Suppressor macrophage treated with lipopolysaccharide for 4 hours (primary cell): ENCODE measurements around the gene CDK5.
"Not testable (repeated sequence)": the region's sequence is repeated elsewhere in the genome, so short reads cannot be mapped to it uniquely, and the experiment has no call there.

Source experiments
- DNase-seq: peaks from one replicate; pipeline ENCODE4 v3.0.0-alpha.2; 2020

Gene CDK5

DNA sequence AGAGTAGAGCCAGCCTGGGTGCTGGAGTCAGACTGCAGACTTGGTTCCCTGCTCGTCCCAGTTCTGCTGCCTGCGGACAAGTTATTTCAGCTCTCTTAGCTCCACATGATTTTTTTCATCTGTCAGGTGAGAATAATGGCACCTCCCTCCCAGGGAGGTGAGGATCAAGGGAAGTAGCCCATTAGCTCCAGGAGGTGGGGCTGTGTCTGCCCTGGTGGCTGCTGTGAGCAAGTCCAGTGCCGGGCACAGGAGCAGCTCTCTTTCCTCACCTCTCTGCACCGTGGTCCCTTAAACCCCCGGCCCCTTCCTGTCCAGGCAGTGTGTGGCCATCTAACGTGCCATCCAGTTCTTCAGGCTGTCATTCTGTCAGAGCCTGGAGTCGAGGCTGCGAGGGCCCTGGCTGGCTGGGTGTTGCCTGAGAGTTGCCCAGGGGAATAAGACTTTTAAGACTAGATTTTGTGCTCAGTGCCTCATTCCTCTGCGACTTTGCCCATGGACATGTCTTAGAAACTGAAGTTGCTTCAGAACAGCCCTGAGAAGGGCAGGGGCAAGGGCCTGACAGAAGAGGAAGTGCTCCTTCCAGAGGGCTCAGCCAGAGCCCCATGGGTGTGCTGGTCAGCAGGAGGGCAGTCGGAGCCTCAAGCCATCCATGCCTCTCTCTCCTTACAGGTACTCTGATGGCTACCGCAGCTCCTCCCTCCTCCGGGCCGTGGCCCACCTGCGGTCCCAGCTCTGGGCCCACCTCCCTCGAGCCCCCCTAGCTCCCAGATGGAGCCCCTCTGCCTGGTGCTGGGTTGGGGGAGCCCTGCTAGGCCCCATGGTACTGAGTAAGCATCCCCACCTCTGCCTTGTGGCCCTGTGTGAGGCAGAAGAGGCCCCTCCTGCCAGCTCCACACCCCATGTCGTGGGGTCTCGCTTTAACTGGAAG lies 24.5 kb downstream of the CDK5 start:
- peak; percentile 59 for DNase-seq

- no peak for DNase-seq
These were observed 26.7 kb downstream of the CDK5 start for GRCh38 chr7:151031011-151031410.

GRCh38 chr7:151028948-151029501 lies 28.7 kb downstream of the CDK5 start:
- DNase-seq, result no peak

DNA sequence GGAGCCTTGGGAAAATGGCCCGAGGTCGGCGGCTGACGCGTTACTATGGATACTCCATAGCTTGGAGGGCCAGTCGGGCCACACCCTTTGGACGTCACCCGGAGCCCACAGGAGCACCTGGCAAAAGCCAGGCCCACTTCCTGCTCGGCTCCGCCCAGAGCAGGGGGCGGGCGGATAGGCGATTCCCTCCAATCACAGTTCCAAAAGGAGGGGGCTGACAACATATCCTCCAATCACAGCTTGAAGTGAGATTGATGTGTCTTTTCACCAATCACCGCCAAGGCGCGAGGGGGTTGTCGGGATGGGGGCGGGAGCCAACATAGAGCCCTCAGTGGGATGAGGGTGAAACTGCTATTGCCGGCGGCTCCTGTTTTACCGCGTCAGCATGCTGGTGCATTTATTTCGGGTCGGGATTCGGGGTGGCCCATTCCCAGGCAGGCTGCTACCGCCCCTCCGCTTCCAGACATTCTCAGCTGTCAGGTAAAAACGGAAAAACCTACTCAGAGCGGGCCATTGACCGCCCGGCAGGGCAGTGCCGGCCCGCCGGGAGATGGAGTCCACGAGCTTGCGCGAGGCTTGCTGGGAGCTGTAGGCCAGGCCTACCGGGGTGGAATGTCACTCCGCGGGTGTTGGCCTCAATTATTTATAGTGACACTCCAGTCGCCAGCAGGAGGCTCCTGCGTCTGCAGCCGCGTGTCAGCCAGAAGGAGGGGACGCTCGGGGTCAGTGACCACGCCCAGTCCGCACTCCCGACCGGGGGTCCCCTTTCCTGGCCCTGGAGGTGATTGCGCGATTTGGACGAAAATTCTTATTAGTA lies 29.4 kb downstream of the CDK5 start, which contains the start of gene ABCB8:
TSS of gene ABCB8 (plus strand) at position 320 of the 817 bp plus-strand sequence. CDS start at position 386, 66 bp downstream.
- DNase-seq, result peak; percentile 99

DNA sequence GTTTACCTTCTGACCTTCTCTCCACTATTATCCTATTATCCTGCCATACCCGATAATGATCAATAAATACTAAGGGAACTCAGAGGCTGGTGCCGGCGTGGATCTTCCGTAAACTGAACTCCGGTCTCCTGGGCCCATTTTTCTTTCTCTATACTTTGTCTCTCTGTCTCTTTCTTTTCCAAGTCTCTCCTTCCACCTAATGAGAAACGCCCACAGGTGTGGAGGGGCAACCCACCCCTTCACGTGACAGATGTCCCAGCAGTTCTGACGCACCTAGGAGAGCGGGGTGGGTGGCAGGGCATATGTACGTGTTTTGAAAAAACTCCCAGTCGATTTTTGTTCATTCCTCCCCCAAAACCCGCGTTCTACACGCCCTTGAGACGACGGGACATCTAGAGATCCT lies 30.0 kb downstream of the CDK5 start:
- not testable (repeated sequence) for DNase-seq

- DNase-seq, result not testable (repeated sequence)
These were observed 30.6 kb downstream of the CDK5 start for GRCh38 chr7:151026771-151027727.

DNA sequence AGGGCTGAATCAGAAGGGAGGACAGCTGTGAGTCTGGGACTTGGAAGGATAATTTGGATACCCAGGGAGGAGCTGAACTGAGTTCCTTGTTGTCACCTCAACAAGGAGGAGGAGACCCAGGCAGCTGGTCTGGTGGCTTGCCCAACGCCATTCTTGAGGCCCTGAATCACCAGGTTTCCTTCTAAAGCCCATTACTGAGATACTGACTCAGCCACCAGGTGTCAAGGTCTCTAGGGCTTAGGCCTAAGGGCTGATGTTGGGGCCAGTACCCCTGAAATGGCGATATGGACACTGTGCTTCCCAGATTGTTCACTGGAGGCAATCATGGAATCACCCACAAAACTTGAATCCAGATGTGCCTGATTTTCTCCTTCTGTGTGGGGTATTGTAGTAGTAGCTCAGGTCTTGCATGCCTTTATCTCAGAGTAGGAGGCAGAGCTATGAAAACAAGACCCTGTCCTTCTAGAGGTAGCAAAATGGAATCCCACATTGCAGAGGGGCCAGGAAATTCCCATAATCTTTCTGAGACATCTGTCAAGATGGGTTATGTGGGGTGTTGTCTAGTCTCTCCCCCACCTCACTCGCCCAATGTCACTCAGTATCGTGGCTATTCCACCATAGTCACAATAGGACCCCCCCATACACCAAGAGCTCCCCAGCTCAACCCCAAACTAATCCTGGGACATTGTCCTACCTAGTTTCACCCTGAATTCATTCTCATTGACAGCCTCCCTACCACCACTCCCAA lies 31.6 kb downstream of the CDK5 start:
- DNase-seq, result no peak

DNA sequence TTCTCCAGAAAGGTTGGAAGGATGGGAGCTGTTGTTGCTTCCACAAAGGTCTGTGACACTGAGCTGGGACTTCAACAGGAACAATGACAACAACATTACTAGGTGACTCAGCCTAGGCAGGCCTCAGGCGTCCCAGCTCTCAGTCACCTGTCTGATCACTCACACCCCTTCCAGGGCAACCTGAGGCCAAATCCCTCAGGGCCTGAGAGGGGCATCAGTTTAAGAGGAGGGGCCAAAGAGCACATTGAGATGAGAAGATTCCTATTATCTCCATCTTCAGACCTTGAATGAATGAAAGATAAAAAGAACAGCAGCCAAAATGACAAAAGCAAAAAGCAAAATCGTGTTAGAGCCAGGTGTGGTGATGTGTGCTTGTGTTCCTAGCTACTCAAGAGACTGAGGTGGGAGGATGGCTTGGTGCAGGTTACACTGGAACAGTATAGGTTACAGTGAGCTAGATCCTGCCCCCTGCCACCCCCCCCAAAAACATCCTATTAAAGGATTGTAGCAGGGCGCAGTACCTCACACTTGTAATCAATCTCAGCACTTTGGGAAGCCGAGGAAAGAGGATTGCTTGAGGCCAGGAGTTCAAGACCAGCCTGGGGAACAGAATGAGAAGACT lies 33.2 kb downstream of the CDK5 start, which contains the start of gene ATG9B:
TSS of gene ATG9B (minus strand) at position 60 of the 622 bp plus-strand sequence. CDS start 71 bp downstream, outside the sequence.
- DNase-seq, result no peak

DNA sequence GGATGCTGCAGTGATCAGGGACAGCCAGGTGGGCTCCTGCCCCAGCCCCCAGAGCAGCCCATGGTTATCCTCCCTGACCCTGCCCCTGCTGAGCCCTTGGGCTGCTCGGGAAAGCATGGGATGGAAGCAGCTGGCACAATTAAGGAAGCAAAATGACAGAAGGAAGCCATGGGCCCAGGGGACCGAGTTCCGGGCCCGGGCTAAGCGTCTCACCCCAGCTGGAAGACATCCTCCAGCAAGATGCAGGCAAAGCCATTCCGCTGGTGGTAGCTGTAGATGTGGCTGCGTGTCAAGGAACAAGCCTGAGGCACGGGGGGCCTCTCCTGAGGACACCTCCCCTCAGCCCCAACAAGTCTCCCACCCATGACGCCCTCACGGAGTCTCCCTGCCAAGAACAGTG lies 34.5 kb downstream of the CDK5 start:
- DNase-seq, result no peak

DNA sequence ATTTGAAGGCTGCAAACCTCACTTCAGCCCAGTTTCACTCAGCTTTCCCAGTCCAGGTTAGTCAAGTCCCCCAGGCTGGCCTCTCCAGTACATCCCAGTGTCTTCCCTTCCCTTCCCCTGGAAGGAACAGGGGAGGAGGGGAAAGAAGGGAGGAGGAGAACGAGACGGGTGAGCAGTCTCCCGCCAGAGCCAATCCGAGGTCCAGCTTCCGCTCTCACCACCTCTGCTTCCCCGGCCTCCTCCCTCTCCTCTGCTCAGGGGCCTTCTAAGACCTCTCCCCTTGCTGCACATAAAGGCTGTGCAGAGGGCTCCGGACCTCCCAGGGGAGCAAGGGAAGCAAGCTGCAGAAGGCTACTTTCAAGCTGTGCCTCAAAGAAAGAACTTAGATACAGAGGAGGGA lies 37.5 kb downstream of the CDK5 start:
- no peak for DNase-seq

- no peak for DNase-seq
These were observed 38.6 kb downstream of the CDK5 start for GRCh38 chr7:151019130-151019447.

DNA sequence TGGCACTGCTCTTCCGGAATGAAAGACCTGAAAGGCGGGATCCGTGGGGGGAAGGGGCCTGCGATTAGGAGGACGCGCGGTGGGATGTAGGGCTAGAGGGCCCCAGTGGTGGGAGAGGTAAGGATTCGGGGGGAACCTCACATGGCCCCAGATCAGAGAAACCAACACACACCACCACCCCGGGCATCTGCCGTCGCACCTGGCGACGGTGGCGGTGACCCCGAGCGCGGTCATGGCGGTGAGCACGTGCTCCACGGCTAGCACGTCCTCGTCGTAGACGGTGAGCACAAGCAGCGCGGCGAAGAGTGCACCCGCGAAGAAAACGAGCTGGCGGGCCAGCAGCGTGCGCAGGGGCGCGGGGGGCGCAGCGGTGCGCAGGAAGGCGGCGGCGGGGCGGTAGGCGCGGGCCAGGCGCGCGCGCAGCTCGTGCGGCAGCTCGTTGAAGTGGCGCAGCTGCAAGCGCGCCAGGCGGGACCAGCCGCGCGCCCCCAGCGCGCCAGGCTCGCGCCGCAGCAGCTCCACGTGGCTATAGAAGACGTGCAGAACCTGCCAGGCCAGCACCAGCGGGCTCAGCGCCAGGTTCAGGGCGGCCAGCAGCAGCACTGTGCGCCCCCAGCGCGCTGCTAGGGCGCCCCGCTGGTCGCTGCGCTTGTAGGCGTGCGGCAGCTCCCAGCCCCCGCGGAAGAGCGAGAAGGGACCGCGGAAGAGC lies 39.1 kb downstream of the CDK5 start:
- peak; percentile 15 for DNase-seq

DNA sequence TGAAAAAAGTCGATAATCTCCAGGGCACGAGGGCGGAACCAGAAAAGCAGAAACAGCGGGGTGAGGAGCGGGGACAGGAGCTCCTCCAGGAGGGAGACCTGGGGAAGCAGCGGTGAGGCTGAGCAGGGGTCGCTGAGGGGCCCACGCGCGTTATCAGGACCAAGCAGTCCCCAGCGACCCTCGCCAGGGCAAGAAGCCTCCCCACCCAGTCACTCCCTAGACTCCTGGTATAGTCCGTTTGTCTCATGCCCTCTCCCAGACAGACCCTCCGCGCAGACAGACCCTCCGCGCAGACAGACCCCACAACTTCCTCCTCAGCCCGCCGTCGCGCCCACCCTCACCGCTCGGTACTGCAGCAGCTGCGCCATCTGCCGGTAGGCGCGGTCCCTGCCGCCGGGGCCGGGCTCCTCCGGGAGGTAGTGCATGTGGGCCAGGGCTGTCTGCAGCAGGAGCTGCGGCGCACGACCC lies 39.7 kb downstream of the CDK5 start:
- DNase-seq, result peak; percentile 66

- no peak for DNase-seq
These were observed 40.2 kb downstream of the CDK5 start for GRCh38 chr7:151017370-151017952.

DNA sequence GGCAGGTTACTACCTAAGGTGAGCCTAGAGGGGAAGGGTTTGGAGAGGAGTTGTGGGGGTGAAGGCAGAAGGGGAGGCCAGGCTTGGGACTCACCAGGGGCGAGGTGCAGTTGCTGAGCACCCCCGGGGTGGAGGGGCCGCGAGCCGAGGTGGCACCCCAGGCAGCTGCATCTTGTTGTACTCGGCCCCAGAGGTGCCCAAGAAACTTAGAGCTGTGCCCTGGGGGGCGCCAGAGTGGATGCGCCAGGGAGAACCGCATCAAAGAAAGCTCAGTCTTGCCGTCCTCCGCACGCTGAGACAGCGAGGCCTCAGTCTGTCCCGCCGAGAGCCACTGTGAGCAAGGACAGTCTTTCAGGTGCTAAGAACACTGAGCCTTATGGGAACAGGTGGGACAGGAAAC lies 40.8 kb downstream of the CDK5 start:
- DNase-seq, result no peak

GRCh38 chr7:151016505-151016904 lies 41.2 kb downstream of the CDK5 start:
- no peak for DNase-seq

- DNase-seq, result no peak
These were observed 41.7 kb downstream of the CDK5 start for GRCh38 chr7:151015967-151016366.

GRCh38 chr7:151014950-151015349 lies 42.7 kb downstream of the CDK5 start:
- DNase-seq, result peak; percentile 12

DNA sequence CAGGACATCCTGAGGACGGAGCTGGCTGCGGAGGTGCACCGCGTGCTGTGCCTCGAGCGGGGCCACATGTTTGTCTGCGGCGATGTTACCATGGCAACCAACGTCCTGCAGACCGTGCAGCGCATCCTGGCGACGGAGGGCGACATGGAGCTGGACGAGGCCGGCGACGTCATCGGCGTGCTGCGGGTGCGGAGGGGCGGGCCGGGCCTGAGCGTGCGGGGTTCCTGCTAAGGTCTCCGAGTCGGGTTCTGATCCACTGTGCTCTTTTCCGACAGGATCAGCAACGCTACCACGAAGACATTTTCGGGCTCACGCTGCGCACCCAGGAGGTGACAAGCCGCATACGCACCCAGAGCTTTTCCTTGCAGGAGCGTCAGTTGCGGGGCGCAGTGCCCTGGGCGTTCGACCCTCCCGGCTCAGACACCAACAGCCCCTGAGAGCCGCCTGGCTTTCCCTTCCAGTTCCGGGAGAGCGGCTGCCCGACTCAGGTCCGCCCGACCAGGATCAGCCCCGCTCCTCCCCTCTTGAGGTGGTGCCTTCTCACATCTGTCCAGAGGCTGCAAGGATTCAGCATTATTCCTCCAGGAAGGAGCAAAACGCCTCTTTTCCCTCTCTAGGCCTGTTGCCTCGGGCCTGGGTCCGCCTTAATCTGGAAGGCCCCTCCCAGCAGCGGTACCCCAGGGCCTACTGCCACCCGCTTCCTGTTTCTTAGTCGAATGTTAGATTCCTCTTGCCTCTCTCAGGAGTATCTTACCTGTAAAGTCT lies 43.8 kb downstream of the CDK5 start:
- peak; percentile 65 for DNase-seq
